HL-60 (cell line): Measurements from ENCODE around the gene STARD3.

Experiments
- DNase-seq, 2 experiments: peaks; one replicate each; pipeline ENCODE4 v3.0.0-alpha.2; 2010 to 2020; ENCODE audit warnings: low read depth in 1 of 2, low spot score in 1 of 2
- H3K27ac ChIP-seq: fragments of 250-450 bp; sonication (Bioruptor Pico); replicated peaks from 2 replicates; pipeline ENCODE4 v1.5.1; 2020; ENCODE audit warnings: mild to moderate bottlenecking, moderate library complexity
- H3K27me3 ChIP-seq: fragments of 250-450 bp; sonication (Bioruptor Pico); 2 replicates; pipeline ENCODE4 v1.5.1; 2021; ENCODE audit warnings: mild to moderate bottlenecking, moderate library complexity; ENCODE audit not compliant: insufficient read depth, poor library complexity, severe bottlenecking
- H3K4me3 ChIP-seq: replicated peaks from 2 replicates; pipeline ENCODE4 v1.5.1; 2011; ENCODE audit warnings: mild to moderate bottlenecking, control low read depth, low read length; ENCODE audit not compliant: insufficient read depth
- CTCF ChIP-seq: IDR thresholded peaks from one replicate; pipeline ENCODE4 v1.5.1; 2011; ENCODE audit warnings: low read length, control low read depth, inconsistent platforms; ENCODE audit not compliant: insufficient read depth
- GABPA ChIP-seq: IDR thresholded peaks from 2 replicates; pipeline ENCODE4 v1.6.1; 2012; ENCODE audit warnings: low read depth
- POLR2AphosphoS5 ChIP-seq: IDR thresholded peaks from 2 replicates; pipeline ENCODE4 v1.6.1; 2012; ENCODE audit warnings: low read depth
- REST ChIP-seq: IDR thresholded peaks from 2 replicates; pipeline ENCODE4 v1.6.1; 2012; ENCODE audit warnings: low read depth; ENCODE audit not compliant: insufficient replicate concordance
- SPI1 ChIP-seq: IDR thresholded peaks from 2 replicates; pipeline ENCODE4 v1.6.1; 2012; ENCODE audit warnings: low read depth, mild to moderate bottlenecking, borderline replicate concordance

The STARD3 gene

GRCh38 chr17:39605492-39606433 lies 31.2 kb upstream of the STARD3 start:
- Histone ChIP-seq H3K27me3 (peaks cover 79% of the 10 kb centered on the region), H3K27ac (no peak overlapping the region), H3K4me3 (no peak overlapping the region)
- TF ChIP-seq POLR2AphosphoS5 (no peak), CTCF (no peak), SPI1 (no peak), GABPA (no peak), REST (no peak)
- DNase-seq = no peak

GRCh38 chr17:39606434-39607056 lies 30.4 kb upstream of the STARD3 start:
- no peak for DNase-seq
- H3K27me3 ChIP-seq = peaks cover 72% of the 10 kb centered on the region
- no peak for TF ChIP-seq SPI1
- no peak for TF ChIP-seq REST
- TF ChIP-seq POLR2AphosphoS5 = no peak
- TF ChIP-seq CTCF = no peak
- TF ChIP-seq GABPA = no peak
- H3K4me3 ChIP-seq = no peak overlapping the region
- no peak overlapping the region for H3K27ac ChIP-seq

GRCh38 chr17:39607057-39607850 lies 29.7 kb upstream of the STARD3 start:
- TF ChIP-seq CTCF = no peak
- no peak for TF ChIP-seq POLR2AphosphoS5
- no peak for TF ChIP-seq SPI1
- no peak for TF ChIP-seq GABPA
- no peak for TF ChIP-seq REST
- peaks cover 65% of the 10 kb centered on the region for H3K27me3 ChIP-seq
- no peak overlapping the region for H3K4me3 ChIP-seq
- H3K27ac ChIP-seq = no peak overlapping the region
- DNase-seq = no peak
